Fibroblast of gingiva (primary cell): ENCODE data around the gene CPVL.

Experiments used
- DNase-seq: peaks from one replicate; pipeline ENCODE4 v3.0.0-alpha.2; 2011; ENCODE audit warnings: low read depth

CPVL gene

GRCh38 chr7:29043576-29043975, 102.8 kb downstream of the CPVL start:
- DNase-seq = no peak

GRCh38 chr7:29042824-29043231, 103.5 kb downstream of the CPVL start:
- DNase-seq = no peak

- DNase-seq = no peak
These were observed 104.3 kb downstream of the CPVL start for GRCh38 chr7:29041991-29042390.

- no peak for DNase-seq
These were observed 105.8 kb downstream of the CPVL start for GRCh38 chr7:29040579-29040925.

GRCh38 chr7:29039821-29040578, 106.3 kb downstream of the CPVL start:
- DNase-seq = no peak

GRCh38 chr7:29038463-29038862, 107.9 kb downstream of the CPVL start:
- no peak for DNase-seq

- peak; percentile 38 for DNase-seq
These were observed 111.1 kb downstream of the CPVL start for GRCh38 chr7:29035044-29035740.

- no peak for DNase-seq
These were observed 112.8 kb downstream of the CPVL start for GRCh38 chr7:29033584-29033983.

- DNase-seq = no peak
These were observed 114.2 kb downstream of the CPVL start for GRCh38 chr7:29032146-29032545.

GRCh38 chr7:29030781-29031275, 115.5 kb downstream of the CPVL start:
- DNase-seq = no peak

- DNase-seq = no peak
These were observed 123.9 kb downstream of the CPVL start for GRCh38 chr7:29022291-29022988.

- DNase-seq = no peak
These were observed 126.4 kb downstream of the CPVL start for GRCh38 chr7:29019896-29020295.

- peak; percentile 32 for DNase-seq
These were observed 127.0 kb downstream of the CPVL start for GRCh38 chr7:29019387-29019786.

GRCh38 chr7:29017713-29018112, 128.6 kb downstream of the CPVL start:
- DNase-seq = no peak

GRCh38 chr7:29014725-29015124, 131.6 kb downstream of the CPVL start:
- DNase-seq = no peak

- no peak for DNase-seq
These were observed 132.4 kb downstream of the CPVL start for GRCh38 chr7:29013931-29014330.

- no peak for DNase-seq
These were observed 133.1 kb downstream of the CPVL start for GRCh38 chr7:29013082-29013695.

- DNase-seq = no peak
These were observed 136.4 kb downstream of the CPVL start for GRCh38 chr7:29009947-29010346.

GRCh38 chr7:29008590-29008989, 137.7 kb downstream of the CPVL start:
- no peak for DNase-seq

- DNase-seq = no peak
These were observed 139.2 kb downstream of the CPVL start for GRCh38 chr7:29007127-29007526.

- DNase-seq = no peak
These were observed 140.5 kb downstream of the CPVL start for GRCh38 chr7:29005829-29006228.

- no peak for DNase-seq
These were observed 140.9 kb downstream of the CPVL start for GRCh38 chr7:29005406-29005805.

- DNase-seq = no peak
These were observed 142.6 kb downstream of the CPVL start for GRCh38 chr7:29003703-29004102.
